ENCODE measurements around the gene RBM48. TPM values are rescaled to one million over a fixed set of nuclear protein-coding genes. Genes with fewer than 3 reads are reported as not detected.

RBM48 gene
- total RNA-seq, 1 experiment from 2014 or later = 14.4 TPM

DNA sequence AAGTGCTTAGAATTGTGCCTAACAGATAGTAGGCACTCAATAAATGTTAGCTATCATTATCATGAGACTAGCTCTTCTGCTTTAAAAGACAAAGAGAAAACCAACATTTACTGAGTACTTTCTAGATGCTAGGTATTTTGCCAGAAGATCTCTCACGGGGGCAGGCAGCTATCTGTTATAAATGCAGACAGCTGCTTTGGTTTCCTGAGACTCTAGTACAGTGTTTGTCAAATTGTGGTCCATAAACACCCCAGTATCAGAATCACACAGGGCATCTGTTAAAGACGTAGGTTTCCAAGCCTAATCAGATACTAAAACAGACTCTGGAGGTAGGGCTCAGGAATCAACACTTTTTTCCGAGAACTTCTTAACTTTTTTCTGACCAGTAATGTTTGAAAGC, 47.7 kb downstream of the RBM48 start:
- intact Hi-C loops (cut with micrococcal nuclease; ENCODE audit: unreplicated experiment) = no loop called here
- Histone ChIP-seq H3K4me1 (ENCODE audit: insufficient read depth, low read length, poor library complexity, severe bottlenecking) (peaks cover 8% of the 10 kb centered on the region), H3K36me3 (ENCODE audit: insufficient read depth, low read length, poor library complexity, severe bottlenecking) (peaks cover 59% of the 10 kb centered on the region), H3K27ac (ENCODE audit: low read depth, low read length, poor library complexity, severe bottlenecking) (no peak overlapping the region), H3K9me3 (ENCODE audit: low read depth, low read length, poor library complexity, severe bottlenecking) (no peaks in the 10 kb centered on the region), H3K4me3 (ENCODE audit: low read depth, low read length, poor library complexity, severe bottlenecking) (no peak overlapping the region), H3K27me3 (replicated peaks; ENCODE audit: insufficient read depth, low read depth, low read length, poor library complexity) (no peaks in the 10 kb centered on the region)
- TF ChIP-seq EZH2 (IDR thresholded peaks at IDR 0.05; ENCODE audit: borderline replicate concordance, low read depth, low read length, poor library complexity, severe bottlenecking) = no peak
- TF ChIP-seq, protein P1, sequence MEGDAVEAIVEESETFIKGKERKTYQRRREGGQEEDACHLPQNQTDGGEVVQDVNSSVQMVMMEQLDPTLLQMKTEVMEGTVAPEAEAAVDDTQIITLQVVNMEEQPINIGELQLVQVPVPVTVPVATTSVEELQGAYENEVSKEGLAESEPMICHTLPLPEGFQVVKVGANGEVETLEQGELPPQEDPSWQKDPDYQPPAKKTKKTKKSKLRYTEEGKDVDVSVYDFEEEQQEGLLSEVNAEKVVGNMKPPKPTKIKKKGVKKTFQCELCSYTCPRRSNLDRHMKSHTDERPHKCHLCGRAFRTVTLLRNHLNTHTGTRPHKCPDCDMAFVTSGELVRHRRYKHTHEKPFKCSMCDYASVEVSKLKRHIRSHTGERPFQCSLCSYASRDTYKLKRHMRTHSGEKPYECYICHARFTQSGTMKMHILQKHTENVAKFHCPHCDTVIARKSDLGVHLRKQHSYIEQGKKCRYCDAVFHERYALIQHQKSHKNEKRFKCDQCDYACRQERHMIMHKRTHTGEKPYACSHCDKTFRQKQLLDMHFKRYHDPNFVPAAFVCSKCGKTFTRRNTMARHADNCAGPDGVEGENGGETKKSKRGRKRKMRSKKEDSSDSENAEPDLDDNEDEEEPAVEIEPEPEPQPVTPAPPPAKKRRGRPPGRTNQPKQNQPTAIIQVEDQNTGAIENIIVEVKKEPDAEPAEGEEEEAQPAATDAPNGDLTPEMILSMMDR (conservative IDR thresholded peaks at IDR 0.05; ENCODE audit: low read depth, low read length) = no peak
- ChIA-PET POLR2A (ENCODE audit: low non-redundant PET) (no interaction called here), CTCF (interaction anchor here (0.5 kb wide), 1 partner anchor 48 kb away, joined by 3 read pairs; the partner anchor contains the start of genes PEX1 and RBM48)
- BruUV-seq (replicated peaks) = no TSS peak
- DNase-seq (ENCODE audit: low spot score) = no peak

DNA sequence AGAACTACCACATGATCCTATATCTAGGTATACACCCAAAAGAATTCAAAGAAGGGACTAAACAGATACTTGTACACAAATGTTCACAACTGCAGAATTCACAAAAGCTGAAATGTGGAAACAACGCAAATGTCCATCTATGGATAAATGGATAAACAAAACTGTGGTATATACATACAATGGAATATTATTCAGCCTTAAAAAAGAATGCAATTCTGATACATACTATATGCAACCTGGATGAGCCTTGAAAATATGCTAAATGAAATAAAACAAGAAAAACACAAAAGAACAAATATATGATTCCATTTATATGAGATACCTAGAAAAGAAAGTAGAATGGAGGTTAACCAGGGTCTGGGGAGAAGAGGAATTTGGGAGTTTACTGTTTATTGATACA, 54.4 kb downstream of the RBM48 start:
- ChIA-PET POLR2A (ENCODE audit: low non-redundant PET) (no interaction called here), CTCF (no interaction called here)
- Histone ChIP-seq H3K27me3 (replicated peaks; ENCODE audit: insufficient read depth, low read depth, low read length, poor library complexity) (no peaks in the 10 kb centered on the region), H3K4me3 (ENCODE audit: low read depth, low read length, poor library complexity, severe bottlenecking) (no peak overlapping the region), H3K27ac (ENCODE audit: low read depth, low read length, poor library complexity, severe bottlenecking) (no peak overlapping the region), H3K9me3 (ENCODE audit: low read depth, low read length, poor library complexity, severe bottlenecking) (no peaks in the 10 kb centered on the region), H3K4me1 (ENCODE audit: insufficient read depth, low read length, poor library complexity, severe bottlenecking) (peaks cover 8% of the 10 kb centered on the region), H3K36me3 (ENCODE audit: insufficient read depth, low read length, poor library complexity, severe bottlenecking) (peaks cover 23% of the 10 kb centered on the region)
- intact Hi-C loops (cut with micrococcal nuclease; ENCODE audit: unreplicated experiment) = no loop called here
- TF ChIP-seq, protein P1 (conservative IDR thresholded peaks at IDR 0.05; ENCODE audit: low read depth, low read length) = no peak
- no peak for TF ChIP-seq EZH2 (IDR thresholded peaks at IDR 0.05; ENCODE audit: borderline replicate concordance, low read depth, low read length, poor library complexity, severe bottlenecking)
- no TSS peak for BruUV-seq (replicated peaks)
- no peak for DNase-seq (ENCODE audit: low spot score)

DNA sequence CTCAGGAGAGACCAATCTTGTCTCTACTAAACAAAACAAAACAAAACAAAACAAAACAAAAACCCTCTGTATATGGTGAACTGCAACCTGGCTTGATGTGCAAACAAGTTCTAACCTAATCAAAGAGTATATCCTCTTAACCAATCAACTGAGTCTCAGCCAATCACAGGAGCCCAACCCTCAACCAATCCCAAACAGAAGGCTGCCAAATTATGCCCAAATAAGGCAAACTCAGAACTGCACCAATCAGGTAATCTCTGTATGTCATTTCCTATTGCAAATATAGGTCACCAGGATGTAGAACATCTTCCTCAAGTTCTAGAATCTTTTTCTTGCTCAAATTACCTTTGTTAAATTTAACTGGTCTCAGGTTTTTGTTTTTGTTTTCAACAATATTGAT, 56.4 kb downstream of the RBM48 start:
- Histone ChIP-seq H3K4me1 (ENCODE audit: insufficient read depth, low read length, poor library complexity, severe bottlenecking) (peaks cover 16% of the 10 kb centered on the region), H3K27ac (ENCODE audit: low read depth, low read length, poor library complexity, severe bottlenecking) (no peak overlapping the region), H3K4me3 (ENCODE audit: low read depth, low read length, poor library complexity, severe bottlenecking) (no peak overlapping the region), H3K27me3 (replicated peaks; ENCODE audit: insufficient read depth, low read depth, low read length, poor library complexity) (no peaks in the 10 kb centered on the region), H3K9me3 (ENCODE audit: low read depth, low read length, poor library complexity, severe bottlenecking) (no peaks in the 10 kb centered on the region), H3K36me3 (ENCODE audit: insufficient read depth, low read length, poor library complexity, severe bottlenecking) (peaks cover 7% of the 10 kb centered on the region)
- no TSS peak for BruUV-seq (replicated peaks)
- no peak for TF ChIP-seq EZH2 (IDR thresholded peaks at IDR 0.05; ENCODE audit: borderline replicate concordance, low read depth, low read length, poor library complexity, severe bottlenecking)
- TF ChIP-seq, protein P1 (conservative IDR thresholded peaks at IDR 0.05; ENCODE audit: low read depth, low read length) = no peak
- peak; percentile 20 for DNase-seq (ENCODE audit: low spot score)
- intact Hi-C loops (cut with micrococcal nuclease; ENCODE audit: unreplicated experiment) = no loop called here
- CTCF ChIA-PET = no interaction called here
- POLR2A ChIA-PET (ENCODE audit: low non-redundant PET) = no interaction called here
